Stomach (tissue), 4 donors: Measurements from ENCODE around the gene POLD2.

ENCODE experiments used
- CTCF ChIP-seq, 7 experiments: fragments of 450-650 bp in 4 of 7; fragments of 200-600 bp in 3 of 7; sonication (generic) in 3 of 7; IDR thresholded peaks; one replicate each; pipeline ENCODE4 v1.5.1; 2016 to 2019; ENCODE audit warnings: antibody characterized with exemption in 7 of 7, control low read depth in 2 of 7, mild to moderate bottlenecking in 1 of 7
- EP300 ChIP-seq: sonication (generic); formaldehyde crosslinking; IDR thresholded peaks from one replicate; pipeline ENCODE4 v1.6.1; 2017; ENCODE audit warnings: antibody characterized with exemption

GRCh38 chr7:44064791-44065430, 58.4 kb downstream of the POLD2 start:
- no peak for TF ChIP-seq CTCF (IDR thresholded peaks at IDR 0.05)
- no peak for TF ChIP-seq EP300
